ENCODE measurements around the gene TPRX1.
"Not testable (repeated sequence)": the region's sequence is repeated elsewhere in the genome, so short reads cannot be mapped to it uniquely, and the experiment has no call there.

Gene TPRX1

DNA sequence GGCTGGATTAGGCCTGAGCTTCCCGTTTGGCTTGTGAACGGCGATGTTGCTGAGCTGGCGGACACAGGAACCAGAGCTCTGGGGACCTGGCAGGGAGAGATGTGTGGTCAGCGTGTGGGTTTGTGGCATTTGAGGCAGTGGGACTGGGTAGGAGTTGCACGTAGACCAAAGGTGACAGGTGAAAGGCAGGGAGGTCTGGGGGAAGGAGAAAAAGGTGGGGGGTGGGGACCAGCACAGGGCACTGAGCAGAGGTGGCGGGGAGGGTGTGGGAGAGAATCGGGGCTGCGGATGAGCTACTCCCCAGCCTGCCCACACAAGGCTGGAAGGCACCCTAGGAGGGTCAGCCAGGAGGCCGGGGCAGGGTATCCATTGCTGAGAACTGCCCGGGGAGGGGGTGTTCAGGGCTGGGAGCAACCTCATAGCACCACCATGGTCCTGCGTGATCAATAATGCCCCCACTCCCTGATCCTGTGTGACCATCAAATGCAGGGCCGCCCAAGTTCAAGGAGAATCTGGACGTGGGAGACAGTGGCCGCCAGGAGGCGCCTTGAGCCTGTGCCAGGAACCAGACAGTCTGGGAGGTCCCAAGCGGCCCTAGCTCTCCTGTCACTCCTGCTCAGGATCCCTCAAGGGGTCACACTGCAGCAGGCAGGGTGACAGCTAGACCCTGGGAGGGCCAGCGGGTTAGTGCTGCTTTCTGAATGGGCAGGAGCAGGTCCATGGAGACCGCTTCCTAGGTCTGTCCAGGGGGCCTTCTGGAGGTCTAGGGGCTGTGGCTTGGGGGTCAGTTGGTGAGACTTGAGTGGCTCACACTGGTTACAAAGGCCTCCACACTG is 38.6 kb downstream of the TPRX1 start:
- peak; percentile 50 for DNase-seq

DNA sequence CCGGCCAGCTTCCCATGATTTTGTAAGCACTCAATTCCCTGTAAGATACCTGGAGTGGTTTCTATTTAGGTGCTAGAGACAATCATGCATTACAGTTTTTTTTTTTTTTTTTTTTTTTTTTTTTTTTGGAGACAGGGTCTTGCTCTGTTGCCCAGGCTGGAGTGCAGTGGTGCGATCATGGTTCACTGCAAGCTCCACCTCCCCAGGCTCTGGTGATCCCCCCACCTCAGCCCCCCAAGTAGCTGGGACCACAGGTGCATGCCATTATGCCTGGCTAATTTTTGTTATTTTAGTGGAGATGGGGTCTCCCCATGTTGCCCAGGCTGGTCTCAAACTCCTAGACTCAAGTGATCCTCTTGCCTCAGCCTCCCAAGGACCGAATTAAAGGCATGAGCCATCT is 39.6 kb downstream of the TPRX1 start:
- DNase-seq: not testable (repeated sequence)

DNA sequence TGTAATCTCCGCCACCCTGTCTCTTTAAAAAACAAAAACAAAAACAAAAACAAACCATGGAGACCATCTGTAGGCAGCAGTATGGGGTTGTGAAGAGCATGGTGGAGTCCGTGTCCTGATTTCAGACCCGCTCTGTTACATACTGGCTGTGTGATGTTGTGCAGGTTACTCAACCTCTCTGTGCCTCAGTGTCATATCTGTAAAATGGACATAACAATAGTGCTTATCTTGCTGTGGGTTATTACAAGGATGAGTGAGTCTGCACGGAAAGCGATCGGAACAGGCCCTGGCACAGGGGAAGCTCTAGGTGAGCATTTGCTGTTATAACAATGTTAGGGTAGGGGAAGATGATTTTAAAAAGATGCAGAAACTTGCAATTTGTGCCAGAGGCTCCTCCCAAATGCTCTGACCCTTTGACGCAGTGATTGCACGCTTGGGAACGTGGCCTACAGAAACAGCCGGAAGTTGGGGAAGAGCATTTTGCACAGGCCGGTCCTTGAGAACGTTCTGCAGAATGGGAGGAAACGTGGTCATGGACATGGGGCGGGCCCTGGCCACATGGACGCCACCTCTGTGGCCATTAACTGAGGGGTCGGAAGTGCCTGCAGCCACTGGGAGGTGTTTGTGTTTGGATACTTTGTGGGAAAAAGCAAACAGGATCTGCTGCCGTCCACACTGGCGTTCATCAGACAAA is 41.6 kb downstream of the TPRX1 start:
- DNase-seq: no peak

DNA sequence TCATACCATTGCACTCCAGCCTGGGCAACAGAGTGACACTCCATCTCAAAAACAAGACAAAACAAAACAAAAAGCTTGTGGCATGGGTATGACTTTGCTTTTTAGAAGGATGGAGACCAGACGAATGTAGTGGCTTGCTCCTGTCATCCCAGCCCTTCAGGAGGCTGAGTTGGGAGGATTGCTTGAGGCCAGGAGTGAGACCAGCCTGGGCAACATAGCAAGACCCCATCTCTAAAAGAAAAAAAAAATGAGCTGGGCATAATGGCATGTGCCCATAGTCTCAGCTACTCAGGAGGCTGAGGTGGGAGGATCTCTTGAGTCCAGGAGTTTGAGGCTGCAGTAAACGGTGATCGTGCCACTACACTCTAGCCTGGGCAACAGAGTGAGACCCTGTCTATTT is 42.2 kb downstream of the TPRX1 start:
- no peak for DNase-seq

DNA sequence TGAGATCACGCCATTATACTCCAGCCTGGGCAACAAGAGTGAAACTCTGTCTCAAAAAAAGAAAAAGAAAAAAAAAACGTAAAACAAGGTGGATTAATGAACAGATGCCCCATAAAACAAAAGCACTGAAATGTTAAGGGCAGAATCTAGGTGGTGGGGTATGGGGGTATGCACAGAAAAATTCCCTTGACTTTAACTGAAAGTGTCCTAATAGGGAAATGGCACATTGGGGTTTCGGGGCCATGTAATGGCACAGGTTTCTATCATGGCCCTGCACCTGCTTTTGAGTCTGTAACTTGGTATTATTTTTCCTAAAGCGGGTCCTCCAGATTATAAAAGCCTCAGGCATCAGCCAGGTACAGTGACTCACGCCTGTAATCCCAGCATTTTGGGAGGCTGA is 42.8 kb downstream of the TPRX1 start:
- DNase-seq: no peak

DNA sequence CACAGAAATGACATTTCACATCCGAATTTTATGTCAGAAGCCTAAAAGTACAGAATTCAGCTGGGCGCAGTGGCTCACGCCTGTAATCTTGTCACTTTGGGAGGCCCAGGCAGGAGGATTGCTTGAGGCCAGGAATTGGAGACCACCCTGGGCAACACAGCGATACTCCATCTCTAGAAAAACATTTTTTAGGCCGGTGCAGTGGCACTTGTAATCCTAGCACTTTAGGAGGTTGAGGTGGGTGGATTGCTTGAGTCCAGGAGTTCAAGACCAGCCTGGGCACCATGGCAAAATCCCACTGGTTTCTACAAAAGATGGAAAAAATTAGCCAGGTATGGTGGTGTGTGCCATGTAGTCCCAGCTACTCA is 43.7 kb downstream of the TPRX1 start:
- no peak for DNase-seq

DNA sequence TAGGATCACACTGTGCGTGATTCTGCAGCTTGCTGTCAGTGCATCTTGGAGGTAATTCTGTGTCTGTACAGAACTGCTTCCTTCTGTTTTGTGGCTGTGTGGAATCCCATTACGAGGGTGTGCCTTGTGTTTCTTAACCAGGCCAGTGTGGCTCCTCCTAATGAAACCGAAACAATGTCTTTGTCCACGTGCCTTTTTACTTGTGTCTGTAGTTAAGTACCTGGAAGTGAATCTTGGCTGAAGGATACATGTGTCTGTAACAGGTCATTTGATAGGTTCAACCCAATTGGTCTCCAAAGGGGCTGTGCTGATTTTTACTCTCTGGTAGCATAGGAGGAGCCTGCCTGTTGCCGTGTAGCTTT is 45.9 kb downstream of the TPRX1 start:
- DNase-seq: no peak

DNA sequence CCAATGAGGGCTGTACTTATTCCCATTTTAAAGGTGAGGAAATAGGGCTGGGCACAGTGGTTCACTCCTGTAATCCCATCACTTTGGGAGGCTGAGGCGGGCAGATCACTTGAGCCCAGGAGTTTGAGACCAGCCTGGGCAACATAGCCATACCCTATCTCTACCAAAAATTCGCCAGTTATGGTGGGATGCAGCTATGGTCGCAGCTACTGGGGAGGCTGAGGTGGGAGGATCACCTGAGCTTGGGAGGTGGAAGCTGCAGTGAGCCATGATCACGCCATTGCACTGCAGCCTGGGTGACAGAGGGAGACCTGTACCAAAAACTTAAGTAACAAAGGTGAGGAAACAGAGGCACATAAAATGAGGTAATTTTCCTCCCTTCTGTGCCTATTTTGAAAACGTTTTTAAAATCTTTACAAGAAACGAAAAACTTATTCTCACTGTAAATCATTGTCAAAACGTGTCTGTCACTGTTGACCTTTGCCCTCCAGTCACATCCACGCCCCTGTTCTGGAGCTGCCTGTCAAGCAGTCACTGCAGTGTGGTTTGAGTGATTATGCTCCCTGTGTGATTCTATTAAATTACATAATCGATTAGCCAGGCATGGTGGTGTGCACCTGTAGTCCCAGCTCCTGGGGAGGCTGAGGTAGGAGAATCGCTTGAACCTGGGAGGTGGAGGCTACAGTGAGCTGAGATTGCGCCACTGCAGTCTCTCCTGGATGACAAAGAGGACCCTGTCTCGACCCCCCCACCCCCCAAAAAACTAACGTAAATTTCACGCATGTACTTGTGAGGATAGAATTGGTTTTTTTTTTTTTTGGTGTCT is 46.5 kb downstream of the TPRX1 start:
- no peak for DNase-seq

DNA sequence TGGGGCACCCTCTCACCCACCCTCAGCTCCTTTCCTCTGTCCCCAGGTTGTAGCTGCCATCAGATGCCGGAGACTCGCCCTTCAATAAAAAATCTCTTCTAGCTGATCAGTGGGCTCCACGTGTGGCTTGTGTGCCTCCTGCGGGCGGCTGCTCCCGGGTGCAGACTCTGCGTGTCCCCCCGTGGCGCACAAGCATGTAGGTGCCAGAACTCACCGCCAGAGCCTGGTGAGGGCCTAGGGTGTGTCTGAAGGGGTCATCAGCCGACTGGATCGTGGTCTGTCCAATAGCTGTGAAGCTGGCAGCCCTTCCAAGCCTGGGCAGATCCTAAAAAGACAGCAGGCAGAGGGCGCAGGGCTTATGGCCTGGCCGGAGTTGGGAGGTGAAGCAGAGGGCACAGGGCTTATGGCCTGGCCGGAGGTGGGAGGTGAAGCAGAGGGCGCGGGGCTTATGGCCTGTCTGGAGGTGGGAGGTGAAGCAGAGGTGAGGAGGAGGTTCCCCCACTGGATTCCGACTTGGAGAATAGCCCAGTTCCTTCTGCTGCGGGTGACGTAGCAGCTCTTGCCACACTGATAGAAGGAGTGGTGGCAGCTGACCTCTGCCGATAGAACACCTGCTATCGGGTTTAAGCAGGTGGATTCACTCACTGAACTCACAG is 47.3 kb downstream of the TPRX1 start:
- no peak for DNase-seq

DNA sequence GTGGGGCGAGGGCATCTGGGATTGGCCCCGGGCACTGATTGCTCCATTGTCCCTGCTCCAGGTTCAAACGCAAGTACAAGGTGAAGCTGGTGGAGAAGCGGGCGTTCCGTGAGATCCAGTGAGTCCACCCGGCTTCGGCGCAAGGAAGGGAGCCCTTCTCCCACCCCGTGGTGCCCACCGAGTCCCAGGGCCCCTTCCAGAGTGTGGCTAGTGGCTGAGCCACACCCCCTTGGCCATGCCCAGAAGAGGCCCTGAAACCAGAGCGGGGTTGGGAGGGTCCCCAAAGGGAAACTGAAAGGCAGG is 47.8 kb downstream of the TPRX1 start:
- no peak for DNase-seq

DNA sequence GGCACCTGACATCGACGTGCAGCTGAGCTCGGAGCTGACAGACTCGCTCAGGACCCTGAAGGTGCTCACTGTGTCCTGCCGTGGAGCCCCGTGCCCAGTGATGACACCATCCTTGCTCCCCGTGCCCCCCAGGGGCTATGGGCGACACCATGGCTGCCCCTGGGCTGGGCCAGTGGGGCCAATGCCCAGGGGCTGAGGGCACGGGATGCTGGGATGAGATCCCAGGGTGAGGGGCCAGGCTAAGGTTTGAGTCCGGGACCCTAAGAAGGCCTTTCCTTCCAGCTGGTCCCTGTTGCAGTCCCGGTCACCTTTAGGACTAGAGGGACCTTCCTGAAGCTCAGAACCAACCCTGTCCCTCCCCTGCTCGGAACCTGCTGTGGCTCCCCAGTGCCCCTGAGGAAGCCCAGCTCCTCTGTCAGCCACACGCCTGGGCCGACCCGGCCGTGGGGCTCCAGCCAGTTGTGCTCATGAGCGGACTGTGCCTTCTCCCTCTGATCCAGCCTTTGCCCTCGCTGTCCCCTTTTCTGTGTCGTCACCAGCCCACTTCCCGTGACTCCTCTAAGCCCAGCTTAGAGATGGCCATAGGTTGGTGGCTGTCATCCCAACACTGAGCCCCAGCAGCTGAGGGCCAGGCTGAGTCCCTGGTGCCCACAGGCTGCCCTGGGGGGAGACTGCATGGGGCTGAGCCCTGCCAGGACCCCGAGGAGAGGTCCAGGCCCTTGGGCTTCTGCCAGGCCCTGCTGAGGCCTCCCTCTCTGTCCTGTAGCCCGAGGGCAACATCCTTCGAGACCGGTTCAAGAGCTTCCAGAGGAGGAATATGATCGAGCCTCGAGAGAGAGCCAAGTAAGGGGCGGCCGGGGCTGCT is 48.4 kb downstream of the TPRX1 start:
- no peak for DNase-seq

DNA sequence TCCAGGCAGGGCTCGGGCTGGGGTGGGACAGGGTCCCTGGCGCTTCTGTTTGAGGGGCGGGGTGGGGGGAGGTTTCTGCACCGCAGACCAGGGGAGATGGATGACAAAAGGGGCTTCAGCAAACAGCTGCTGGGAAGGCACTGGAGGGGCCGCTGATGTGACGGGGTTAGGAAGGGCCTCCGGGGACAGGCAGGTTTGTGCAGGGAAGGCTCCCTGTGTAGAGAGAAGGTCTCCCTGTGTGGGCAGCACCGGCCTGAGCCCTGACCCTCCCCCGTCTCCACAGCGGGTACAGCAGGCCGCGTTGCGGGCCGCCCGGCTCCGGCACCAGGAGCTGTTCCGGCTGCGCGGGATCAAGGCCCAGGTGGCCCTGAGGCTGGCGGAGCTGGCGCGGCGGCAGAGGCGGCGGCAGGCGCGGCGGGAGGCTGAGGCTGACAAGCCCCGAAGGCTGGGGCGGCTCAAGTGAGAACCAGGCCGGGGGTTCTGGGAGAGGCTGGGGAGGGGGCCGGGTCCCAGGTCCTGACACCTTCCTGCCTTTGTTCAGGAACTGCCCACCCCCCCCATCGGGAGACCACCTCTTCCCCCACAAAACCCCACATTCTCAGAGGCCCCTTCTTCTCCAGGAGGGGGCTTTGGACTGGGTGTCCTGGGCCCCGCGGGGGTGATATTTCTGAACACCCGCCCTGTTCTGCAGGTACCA is 49.1 kb downstream of the TPRX1 start:
- no peak for DNase-seq

DNA sequence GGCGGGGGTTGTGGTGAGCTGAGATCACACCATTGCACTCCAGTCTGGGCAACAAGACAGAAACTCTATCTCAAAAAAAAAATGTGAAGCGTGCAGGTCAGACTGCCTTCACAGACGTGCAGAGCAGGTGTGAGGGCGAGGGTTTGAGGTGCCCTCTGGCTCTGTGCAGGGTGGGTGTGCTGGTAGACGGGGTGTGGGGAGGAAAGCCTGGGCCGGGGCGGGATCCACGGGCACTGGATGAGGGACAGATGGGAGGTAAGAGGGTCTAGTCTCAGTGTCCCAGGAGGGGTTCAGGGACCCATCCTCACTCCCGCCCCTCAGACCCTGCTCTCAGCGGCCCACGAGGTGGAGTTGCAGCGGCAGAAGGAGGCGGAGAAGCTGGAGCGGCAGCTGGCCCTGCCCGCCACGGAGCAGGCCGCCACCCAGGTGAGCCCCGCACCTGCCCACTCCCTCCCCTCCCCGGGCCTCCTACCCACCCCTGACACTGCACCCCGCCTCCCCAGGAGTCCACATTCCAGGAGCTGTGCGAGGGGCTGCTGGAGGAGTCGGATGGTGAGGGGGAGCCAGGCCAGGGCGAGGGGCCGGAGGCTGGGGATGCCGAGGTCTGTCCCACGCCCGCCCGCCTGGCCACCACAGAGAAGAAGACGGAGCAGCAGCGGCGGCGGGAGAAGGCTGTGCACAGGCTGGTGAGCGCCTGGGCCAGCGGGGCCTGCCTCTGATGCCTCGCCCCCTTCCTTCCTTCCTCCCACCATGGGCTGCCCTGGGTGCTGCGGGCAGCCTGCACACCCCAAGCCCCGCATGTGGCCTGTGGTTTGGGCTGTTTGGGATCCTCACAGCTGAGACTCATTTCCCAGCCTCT is 49.9 kb downstream of the TPRX1 start:
- DNase-seq: no peak

DNA sequence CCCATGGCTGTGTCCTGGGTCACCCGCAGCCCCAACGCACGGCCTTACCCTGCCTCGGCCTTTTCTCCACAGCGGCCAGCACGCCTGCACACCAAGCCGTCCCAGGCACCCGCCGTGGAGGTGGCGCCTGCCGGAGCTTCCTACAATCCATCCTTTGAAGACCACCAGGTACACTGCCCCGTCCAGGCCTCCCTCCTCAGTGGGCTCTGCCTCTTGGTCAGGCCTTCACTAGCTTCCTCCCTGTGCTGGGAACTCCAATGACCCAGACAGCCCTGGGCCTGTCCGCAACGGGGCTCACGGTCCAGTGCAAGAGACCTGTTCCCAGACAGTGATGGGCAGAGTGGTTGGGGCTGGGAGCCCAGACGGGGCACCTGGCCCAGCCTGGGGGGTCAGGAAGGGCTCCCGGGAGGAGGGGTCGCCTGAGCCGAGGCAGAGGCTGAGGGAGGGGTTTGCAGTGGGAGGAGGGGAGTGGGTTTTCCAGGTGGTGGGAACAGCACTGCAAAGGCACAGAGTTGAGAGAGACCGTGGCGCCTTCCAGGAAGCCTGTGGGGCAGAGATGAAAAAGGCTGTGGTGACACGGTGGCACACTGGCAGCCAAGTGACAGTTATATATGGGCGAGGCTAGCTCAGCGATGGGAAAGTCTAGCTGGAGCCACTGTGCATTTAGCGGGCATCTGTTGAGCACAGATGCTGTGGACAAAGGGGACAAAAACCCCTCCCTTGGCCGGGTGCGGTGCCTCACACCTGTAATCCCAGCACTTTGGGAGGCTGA is 51.7 kb downstream of the TPRX1 start:
- no peak for DNase-seq
